HG02623 (cell line): Measurements from ENCODE around the gene NANOS3.
"Not testable (repeated sequence)": the region's sequence is repeated elsewhere in the genome, so short reads cannot be mapped to it uniquely, and the experiment has no call there.

Source experiments
- ATAC-seq: cut with Tn5 transposase; IDR thresholded peaks from one replicate; pipeline ENCODE4 v1.9.1; 2021; ENCODE audit warnings: moderate library complexity; ENCODE audit not compliant: unreplicated experiment

Gene NANOS3

DNA sequence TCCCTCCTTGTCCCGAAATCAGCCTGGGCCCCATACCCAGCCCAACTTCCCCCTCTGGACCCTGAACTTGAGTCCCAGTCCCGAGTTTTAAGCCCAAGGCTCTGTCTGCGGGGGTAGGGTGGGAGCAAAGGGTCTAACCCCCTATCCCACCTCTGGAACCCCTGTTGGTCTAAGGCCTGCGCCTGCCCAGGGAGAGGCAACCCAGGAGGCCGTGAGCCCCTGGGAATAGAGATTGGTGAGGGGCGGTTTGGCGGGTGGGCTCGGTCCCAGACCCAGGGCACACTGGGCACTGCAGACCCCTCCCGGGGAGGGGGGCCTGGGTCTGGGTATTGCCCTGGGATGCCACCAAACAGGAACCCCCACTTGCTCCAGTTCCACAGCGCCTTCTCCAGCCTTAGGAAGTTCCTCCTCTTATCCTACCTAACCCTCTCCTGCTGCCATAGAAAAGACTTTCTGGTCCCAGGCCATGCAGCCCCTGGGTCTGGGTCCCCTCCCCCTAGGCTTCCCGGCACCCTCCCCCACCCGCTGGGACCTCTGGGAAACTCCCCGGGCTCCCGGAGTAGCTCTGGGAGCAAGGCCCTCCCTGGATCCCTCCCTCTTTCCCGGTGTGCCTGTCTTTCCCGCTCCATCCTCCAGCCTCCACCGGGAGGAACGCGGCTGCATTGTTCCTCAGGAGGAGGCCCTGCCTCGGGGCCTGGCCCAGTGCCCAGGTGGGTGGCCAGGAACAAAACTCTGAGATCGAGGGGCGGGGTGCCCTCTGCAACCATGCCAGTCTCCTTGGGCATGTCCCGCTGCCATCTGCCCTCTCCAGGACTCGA, 33.6 kb upstream of the NANOS3 start:
- ATAC-seq = no peak

DNA sequence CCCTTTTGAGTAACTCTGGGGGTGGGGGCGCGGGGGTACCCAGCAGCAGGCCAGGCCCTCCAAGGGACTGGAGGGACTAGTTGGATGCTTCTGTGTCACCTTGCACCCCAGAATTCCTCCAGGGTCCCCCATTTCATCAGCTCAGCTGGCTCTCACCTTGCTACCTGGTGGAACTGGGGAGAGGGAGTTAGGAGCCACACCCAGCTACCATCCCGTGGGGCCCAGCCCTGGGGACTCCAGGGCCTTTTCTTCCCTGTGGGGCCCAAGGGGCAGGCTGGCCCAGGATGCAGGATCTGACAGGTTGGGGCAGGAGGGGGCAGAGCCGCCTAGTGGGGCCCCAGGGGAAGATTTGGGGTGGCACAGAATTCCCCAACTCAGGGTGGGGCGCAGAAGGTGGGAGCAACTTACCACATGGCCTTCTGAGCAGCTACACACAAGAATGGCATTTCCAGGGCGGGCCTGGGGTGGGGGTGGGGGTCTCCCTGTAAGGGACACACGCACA, 32.8 kb upstream of the NANOS3 start:
- no peak for ATAC-seq

DNA sequence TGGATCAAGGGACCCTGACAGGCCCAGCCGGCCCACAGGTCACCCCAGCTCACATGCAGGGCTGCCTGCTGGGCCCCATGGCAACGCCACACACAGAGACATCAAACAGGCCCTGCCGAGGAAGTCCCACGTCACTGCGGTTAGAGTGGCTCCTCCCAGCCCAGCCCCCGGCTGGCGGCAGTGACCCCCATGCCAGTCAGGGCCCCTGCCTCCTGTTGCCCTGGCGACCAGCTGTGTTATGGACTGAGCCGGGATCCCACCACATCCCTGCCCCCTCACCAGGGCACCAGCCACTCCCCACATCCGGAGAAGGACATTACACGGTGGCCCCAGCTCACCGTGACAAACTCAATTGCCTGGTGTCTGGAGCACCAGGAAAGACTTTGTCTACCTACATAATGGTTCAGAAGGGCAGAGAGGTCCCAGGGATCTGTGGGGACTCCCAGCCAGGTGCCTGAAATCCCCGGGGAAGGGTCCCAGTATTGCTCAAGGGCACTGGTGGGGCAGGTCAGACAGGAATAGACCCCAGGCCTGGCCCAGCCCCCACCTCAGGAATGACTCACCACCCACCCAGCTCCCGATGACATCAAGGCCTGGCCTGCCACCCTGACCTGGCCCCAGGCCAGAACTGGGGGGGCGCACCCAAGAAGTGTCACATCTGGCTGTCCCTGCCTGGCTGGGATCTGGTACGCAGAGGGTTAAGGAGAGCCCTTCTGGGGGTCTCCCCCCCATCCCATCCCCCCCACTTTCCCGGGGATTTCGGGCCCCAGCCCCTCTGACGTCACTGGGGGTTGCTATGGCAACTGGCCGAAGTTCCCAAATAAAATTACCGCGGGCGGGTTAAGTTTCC, 30.2 kb upstream of the NANOS3 start:
- ATAC-seq = peak; percentile 33

DNA sequence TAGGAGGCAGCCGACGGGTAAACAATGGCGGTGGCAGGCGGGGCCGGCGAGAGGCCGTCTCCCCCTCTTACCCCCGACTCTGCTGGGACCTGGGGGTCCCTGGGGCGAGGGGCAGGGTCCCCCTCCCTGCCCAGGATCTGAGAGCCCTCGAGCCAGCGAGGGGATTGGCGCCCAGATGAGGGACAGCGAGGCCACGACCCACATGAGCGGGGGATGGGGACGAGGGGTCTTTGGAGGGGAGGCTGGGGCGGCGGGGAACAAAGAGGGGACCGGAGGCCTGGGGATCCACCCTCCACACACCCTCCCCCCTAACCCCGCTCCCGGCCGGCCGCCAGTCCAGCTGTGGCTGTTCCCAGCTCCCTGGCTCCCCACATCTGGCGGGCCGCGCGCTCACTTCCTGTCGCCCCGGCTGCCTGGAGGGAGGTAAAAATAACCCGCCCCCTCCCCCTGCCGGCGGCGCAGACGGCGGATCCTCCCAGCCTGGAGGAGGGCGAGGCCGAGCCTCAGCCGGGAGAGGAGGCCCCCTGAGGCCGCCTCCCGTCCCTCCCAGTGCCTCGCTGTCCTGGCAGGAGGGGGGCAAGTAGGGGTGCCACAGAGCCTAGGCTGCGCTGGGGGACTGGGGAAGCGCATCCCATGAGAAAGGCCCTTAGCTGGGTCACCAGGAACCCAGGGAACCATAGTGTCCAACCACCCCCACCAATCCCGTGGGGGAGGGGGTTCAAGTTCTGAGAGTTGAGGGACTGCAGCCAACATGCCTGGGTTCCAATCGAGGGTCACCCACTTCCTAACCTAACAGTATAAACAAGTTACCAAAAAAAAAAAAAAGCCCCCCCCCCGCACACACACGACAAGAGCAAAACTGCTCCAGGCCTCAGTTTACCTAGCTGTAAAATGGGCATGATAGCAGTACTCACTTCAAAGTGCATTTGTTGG, 29.3 kb upstream of the NANOS3 start:
- ATAC-seq = peak; percentile 30

DNA sequence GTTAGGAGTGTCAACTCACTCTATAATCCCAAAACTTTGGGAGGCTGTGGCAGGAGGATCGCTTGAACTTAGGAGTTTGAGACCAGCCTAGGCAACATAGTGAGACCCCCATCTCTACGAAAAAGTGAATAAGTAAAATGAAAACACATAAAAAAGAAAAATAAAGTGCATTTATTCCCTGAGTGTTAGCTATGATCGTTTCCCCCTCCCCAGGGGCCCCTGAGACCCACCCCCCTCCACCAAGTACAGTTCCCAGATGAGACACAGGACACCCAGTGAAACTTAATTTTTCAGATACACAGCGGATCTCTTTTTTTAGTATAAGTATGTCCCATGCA, 28.6 kb upstream of the NANOS3 start:
- ATAC-seq = no peak

DNA sequence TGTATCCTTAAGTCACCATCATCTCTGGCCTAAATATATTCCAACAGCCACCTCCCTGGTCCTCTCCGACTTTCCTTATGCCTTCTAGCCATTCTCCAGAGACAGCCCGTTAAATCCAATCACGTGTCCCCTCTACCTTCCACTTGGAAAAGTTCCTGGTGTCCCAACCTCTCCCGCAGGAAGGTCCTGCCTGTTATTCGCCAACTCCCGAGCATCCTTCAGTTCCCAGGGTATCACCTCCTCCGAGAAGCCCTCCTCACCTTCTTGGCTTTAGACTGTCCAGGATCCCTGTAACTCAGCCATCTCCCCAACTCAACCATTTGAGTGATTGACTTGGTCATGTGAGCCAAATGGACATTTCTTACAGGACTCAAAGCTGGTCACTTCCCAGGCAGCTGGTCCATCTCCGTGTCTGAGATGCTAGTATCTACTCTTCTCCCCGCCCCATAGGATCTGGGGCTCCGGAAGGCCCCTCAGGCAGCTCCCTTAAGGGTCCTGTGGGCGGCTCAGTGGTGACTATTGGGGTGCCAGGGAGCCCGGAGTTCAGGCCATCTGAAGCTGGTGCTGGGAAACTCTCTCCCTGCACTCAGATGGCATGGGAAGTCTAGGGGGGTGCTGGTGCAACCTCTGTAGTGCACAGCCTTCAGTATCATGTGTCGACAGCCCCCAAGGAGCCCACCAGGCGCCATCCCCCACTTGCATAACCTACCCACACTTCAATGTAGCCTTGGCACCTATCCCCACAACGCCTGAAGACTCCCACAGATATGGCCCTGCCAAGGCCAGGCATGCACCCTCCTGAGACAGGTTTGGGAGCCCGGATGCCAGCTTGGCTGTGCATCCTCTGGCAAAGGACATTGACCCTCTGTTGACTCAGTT, 27.9 kb upstream of the NANOS3 start:
- no peak for ATAC-seq

DNA sequence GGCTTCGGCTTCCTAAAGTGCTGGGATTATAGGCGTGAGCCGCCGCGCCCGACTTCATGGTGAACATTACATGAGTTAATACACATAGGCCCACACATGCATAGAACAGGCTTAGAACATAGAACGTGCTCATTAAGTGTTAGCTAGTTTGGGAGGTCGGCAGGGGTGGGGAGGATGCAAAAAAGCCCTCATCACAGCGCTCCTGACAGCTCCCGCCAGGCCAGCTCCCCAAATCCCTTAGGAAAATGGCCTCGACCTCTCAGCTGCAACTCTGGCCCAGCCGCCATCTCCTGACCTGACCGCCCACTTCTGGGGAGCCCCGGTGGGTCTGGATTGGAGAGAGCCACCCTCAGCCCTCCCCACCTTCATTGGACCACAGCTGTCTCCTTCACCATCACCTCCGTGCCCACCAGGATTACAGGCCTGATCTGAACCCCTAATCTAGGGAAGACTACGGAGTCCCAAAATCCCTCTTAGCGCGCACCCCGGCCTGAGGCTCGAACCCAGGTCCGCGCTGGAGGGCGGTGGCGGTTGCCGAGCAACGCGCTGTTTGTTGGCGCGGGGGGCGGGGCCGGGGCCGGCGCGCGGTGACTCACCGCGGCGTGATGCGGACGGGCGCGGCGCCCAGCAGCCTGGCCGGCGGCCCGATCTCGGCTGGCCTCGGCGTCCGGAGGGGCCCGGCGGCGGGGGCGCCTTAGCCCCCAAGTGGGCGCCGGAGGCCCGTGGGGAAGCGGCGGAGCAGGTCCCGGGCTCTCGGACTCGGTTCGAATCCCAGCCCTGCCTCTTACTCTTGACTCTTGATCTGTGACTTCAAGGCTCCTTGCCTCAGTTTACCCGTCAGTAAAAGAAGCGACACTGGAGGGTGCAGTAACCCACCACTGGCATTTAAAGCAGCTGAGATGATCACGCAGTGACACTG, 26.7 kb upstream of the NANOS3 start:
- no peak for ATAC-seq

DNA sequence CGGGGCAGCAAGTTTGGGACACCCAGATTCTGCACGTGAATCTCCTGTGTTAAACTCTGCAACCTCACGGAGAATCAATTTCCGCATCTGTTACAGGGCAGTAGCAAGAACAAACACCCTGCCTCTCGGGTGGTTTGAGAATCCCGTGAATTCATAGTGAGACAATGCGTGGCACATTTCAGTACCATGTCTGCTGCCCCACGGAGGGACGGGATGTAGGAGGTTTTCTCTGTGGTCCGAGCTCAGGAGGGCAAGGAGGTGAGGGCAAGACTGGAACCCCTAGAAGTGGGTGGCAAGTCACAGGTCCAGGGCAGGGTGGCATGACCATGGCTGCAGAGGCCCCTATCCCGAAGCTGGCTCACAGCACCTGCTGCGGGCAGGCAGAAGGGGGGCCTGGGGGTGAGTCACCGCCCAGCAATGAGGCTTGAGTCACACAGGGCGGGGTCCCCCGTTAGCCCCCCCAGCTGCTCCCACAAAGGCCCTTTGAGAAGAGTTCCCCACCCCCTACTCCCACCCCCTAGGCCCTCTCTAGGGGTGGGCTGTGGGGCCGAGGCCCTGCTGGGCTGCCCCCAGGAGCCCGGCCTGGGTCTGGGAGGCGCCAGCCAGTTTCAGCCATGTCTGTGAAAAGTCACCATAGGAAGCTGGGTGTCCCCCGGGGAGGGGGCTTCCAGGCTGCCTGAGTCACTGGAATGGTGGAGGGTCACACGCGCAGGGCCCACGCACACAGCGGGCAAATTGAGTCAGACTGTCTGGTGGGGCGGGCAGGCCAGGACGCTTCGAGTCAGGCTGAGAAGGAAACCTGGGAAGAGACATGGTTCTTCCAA, 25.8 kb upstream of the NANOS3 start:
- no peak for ATAC-seq

DNA sequence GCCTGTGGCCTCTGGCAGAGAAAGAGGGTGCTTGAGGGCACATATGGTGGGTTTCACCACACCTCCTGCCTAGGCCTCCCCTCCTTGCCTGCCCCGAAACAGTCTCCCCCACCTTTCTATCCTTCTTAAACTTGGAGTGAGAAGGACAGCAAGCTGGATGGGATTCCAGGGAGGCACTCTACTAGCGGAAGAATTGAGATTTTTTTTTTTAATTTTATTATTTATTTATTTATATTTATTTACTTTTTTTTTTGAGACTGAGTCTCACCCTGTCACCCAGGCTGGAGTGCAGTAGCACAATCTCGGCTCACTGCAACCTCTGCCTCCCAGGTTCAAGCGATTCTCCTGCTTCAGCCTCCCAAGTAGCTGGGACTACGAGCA, 25.2 kb upstream of the NANOS3 start:
- not testable (repeated sequence) for ATAC-seq

DNA sequence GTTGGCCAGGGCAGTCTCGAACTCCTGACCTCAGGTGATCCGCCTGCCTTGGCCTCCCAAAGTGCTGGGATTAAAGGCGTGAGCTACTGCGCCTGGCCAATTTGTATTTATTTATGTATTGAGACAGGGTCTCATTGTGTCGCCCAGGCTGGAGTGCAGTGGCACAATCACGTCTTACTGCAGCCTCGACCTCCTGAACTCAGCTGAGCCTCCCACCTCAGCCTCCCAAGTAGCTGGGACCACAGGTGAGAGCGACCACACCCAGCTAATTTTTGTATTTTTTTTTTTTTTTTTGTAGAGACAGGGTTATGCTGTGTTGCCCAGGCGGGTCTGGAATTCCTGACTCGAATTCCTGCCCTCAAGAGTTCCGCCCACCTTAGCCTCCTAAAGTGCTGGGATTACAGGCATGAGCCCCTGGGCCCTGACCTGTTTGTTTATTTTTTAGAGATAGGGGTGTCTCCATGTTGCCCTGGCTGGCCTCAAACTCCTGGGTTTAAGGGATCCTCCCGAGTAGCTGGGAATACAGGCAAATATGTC, 24.7 kb upstream of the NANOS3 start:
- ATAC-seq = not testable (repeated sequence)

DNA sequence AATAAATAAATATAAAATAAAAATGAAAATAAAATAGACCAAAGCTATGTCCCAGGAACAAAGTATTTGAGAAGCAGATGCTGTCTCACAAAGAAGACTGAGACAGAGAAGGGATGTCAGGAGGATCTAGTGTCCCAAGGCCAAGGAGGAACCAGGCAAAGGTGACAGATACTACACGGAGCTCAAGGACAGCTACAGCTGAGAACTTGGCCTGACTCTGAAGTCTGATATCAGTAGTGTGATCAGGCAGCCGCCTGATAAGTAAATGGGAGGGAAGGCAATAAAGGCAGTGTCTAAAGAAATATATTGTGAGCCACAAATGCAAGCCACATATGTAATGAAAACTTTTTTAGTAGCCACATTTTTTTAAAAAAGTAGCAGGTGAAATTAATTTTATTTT, 20.4 kb upstream of the NANOS3 start:
- no peak for ATAC-seq

DNA sequence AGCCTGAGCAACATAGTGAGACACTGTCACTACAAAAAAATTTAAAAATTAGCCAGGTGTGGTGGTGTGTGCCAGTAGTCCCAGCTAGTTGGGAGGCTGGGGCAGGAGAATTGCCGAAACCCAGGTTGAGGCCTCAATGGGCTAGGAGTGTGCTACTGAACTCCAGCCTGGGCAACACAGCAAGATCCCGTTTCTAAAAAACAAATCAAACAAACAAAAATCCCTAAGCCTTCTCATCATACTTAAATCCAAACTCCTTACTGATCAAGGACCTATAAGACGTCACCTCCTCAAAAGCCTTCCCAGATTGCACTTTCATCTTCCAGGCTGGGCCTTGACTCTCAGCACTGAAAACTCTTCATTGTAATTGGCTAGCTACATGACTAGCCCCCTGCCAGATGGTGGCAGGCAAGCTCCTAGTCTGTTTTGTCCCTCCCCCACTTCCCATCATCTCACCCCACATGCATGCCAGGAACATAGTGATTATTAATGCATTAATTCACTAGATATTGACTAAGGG, 17.5 kb upstream of the NANOS3 start:
- ATAC-seq = no peak

DNA sequence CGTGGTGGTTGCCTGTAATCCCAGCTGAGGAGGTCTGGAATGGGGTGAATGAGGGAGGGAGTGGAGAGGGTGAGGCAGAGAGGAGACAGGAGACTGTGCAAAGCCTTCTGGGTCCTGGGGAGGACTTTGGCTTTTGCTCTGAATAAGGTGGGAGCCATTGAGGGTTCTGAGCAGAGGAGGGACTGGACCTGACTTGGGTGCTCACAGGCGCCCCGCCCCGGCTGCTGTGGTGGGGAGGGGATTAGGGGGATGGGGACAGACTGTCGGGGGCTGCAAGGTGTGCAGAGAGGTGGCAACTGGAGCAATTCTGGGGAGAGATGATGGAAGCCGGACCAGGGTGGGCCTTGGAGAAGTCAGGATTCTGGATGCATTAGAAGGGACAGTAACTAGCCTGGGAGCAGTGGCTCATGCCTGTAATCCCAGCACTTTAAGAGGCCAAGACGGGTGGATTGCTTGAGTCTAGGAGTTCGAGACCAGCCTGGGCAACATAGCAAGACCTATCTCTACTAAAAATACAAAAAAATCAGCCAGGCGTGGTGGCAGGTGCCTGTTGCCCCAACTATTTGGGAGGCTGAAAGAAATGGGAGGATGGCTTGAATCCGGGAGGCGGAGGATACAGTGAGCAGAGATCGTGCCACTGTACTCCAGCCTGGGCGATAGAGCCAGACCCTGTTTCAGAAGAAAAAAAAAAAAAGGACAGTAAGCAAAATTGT, 16.1 kb upstream of the NANOS3 start:
- no peak for ATAC-seq

DNA sequence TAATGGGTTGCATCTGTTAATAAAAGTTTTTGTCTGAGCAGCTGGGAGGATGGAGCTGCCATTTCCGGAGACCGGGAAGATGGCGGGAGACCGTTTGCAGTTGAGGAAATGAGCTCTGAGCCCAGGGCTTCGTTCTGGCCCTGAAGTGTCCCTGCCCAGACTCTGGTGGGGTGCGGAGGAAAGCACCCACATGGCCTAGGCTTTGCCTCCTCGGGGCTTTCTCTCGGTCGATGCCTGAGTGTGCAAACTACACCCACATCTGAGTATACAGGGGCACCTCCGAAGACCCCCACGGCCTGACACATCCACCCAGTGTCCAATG, 15.6 kb upstream of the NANOS3 start:
- ATAC-seq = peak; percentile 22

DNA sequence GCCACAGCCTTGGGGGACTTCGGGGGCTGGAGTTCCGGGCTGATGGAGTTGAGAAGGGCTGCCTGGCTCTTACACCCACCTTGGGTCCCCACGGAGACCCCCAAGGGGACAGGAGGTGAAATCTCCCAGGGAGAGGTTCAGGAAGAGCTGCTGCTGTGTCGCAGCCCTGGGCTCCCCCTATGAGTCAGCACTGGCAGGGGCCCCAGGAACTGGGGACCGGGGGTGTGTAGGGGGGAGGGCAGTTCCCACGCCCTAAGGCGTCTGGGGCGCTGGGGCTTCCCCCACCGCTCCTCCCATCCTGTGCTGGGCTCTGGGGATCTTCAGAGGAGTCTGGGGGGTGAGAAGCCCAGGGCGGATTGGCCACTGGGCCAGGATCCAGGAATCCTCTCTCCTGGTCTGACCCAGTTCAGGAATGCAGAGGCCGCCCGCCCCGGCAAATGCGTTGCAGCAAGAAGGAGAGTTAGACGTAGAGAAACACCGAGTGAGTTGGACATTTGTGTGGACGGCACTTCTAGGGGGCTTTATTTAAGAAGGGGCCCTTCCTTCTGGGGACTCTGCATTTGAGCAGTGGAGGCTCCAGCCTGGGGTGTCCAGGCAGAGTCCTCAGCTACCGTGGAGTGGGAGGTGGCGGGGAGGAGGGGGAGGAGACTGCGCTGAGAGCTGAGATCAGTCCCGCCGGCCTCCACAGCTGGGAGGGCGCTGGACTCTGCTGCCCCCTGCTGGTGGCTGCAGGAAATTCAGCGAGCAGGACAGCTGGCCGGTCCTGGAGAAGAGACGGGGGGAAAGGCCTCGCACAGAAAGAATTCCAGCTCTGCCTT, 15.0 kb upstream of the NANOS3 start:
- peak; percentile 56 for ATAC-seq

DNA sequence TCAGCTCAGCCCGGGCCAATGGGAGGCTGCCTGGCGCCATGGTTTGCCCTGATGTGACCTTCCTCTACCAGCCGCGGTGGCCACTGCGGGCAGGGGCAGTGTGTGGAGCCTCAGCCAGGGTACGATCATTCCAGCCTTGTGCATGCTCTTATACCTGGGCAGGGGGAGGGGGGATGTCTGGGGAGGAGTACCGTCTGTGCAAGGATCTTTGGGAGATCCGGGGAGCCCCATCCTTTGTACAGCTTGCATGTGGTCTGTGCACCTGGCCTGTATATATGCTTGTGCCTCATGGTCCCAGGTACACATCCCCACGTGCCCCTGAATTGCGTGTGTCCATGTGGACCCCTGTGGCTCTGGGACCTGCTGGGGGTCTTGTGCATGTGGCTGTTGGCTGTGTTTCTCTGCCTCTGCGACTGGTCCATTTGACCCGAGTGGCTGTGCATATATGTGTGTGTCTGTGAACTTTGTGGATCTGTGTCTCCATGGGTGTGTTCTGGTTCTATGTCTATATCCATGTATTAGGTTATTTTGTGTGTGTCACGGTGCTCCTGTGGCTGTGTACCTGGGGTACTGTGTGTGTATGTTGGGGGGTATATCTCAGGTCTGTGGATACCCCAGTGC, 12.8 kb upstream of the NANOS3 start:
- ATAC-seq = no peak
